K562 (cell line): ENCODE data around the gene LY6G6F. TPM values are rescaled to one million over a fixed set of nuclear protein-coding genes. Genes with fewer than 3 reads are reported as not detected.

Experiments used
- CEBPG ChIP-seq, 3 experiments: fragments of 200-800 bp in 1 of 3; sonication (Bioruptor generic) in 1 of 3; sonication (generic) in 1 of 3; formaldehyde crosslinking in 1 of 3; IDR thresholded peaks in 2 of 3; conservative IDR thresholded peaks in 1 of 3; 2 replicates each; pipeline versions ENCODE4 v1.6.1 to v1.8.0; 2016 to 2022; ENCODE audit warnings: missing compliant biosample characterization in 2 of 3, missing genetic modification characterization in 2 of 3, mild to moderate bottlenecking in 1 of 3, missing genetic modification reagents in 1 of 3
- CREBBP ChIP-seq: IDR thresholded peaks from one replicate; pipeline ENCODE4 v1.6.1; 2012; ENCODE audit warnings: low read depth, mild to moderate bottlenecking, control low read depth, inconsistent platforms, low read length
- PHB2 ChIP-seq: fragments of 450-650 bp; IDR thresholded peaks from 2 replicates; pipeline ENCODE4 v1.6.1; 2017; ENCODE audit warnings: low read depth
- PTBP1 ChIP-seq: fragments of 200-400 bp; formaldehyde crosslinking; IDR thresholded peaks from 2 replicates; pipeline ENCODE4 v1.6.1; 2017; ENCODE audit warnings: low read depth, low read length
- RBM15 ChIP-seq: fragments of 200-400 bp; formaldehyde crosslinking; IDR thresholded peaks from 2 replicates; pipeline ENCODE4 v1.6.1; 2018; ENCODE audit warnings: mild to moderate bottlenecking, low read length, moderate library complexity; ENCODE audit not compliant: insufficient read depth
- RUNX1 ChIP-seq: sonication (generic); IDR thresholded peaks from 2 replicates; pipeline ENCODE4 v1.6.1; 2016; ENCODE audit warnings: antibody characterized with exemption, low read depth
- TEAD1 ChIP-seq, 2 experiments: fragments of 450-650 bp in 1 of 2; sonication (generic) in 1 of 2; formaldehyde crosslinking; IDR thresholded peaks; 2 replicates each; pipeline versions ENCODE4 v1.4.0 to v1.8.0; 2020 to 2022; ENCODE audit warnings: mild to moderate bottlenecking in 2 of 2, missing genetic modification reagents in 1 of 2
- TRIM25 ChIP-seq: fragments of 450-650 bp; IDR thresholded peaks from 2 replicates; pipeline ENCODE4 v1.7.0; 2016; ENCODE audit warnings: borderline replicate concordance
- ZBED1 ChIP-seq: IDR thresholded peaks from 2 replicates; pipeline ENCODE4 v1.6.1; 2014
- ZNF121 ChIP-seq: sonication (generic); formaldehyde crosslinking; conservative IDR thresholded peaks from 2 replicates; pipeline ENCODE4 v1.8.0; 2022; ENCODE audit warnings: missing genetic modification reagents
- ZNF217 ChIP-seq: sonication (generic); formaldehyde crosslinking; IDR thresholded peaks from 2 replicates; pipeline ENCODE4 v1.8.0; 2022; ENCODE audit warnings: mild to moderate bottlenecking, missing genetic modification reagents
- ZNF398 ChIP-seq: fragments of 250-450 bp; sonication (Bioruptor Pico); IDR thresholded peaks from 2 replicates; pipeline ENCODE4 v1.8.0; 2021; ENCODE audit warnings: moderate library complexity, mild to moderate bottlenecking, inconsistent platforms
- ZNF449 ChIP-seq: fragments of 250-450 bp; sonication (Bioruptor Pico); IDR thresholded peaks from 2 replicates; pipeline ENCODE4 v1.8.0; 2022; ENCODE audit warnings: moderate library complexity, mild to moderate bottlenecking, inconsistent platforms
- polyA plus RNA-seq, 8 experiments: library from polyadenylated mRNA; depleted of rRNA in 4 of 8; stranded (reverse) in 5 of 8; unstranded in 3 of 8; fragments of >200 nt; fragmentation: Nextera tagmentation in 2 of 8; fragmentation: Illumina TruSeq in 1 of 8; extraction: Ambion mirVana in 2 of 8; extraction: Trizol in 1 of 8; gene quantifications; 2 replicates each; pipeline versions ENCODE4 v1.2.1 to v1.2.3, GENCODE V29; 2011 to 2014; ENCODE audit warnings: inconsistent platforms in 1 of 8, missing spikeins in 1 of 8
- total RNA-seq, 7 experiments: library from RNA; depleted of rRNA in 6 of 7; stranded (reverse); fragments of >200 nt in 6 of 7; fragmentation: Illumina TruSeq in 2 of 7; extraction: Trizol in 2 of 7; gene quantifications; 2 replicates each; pipeline versions ENCODE4 v1.2.1 to v1.2.3, GENCODE V29; 2011 to 2021; ENCODE audit warnings: low replicate concordance in 1 of 7
- TF ChIP-seq, protein P1 (sequence below): fragments of 250-450 bp; sonication (Bioruptor Pico); IDR thresholded peaks from 2 replicates; pipeline ENCODE4 v1.5.0; 2021; ENCODE audit warnings: mild to moderate bottlenecking, moderate library complexity
- TF ChIP-seq, protein P2 (sequence below): sonication (generic); formaldehyde crosslinking; IDR thresholded peaks from 2 replicates; pipeline ENCODE4 v1.8.1; 2022; ENCODE audit warnings: missing genetic modification reagents

Gene LY6G6F
- total and polyA plus RNA-seq, 9 of the 15 experiments (the other 6 are each of a cell fraction or from before 2014, with no cell fraction given), result 0.14 to 0.50 (median 0.28) TPM; not detected in 2

DNA sequence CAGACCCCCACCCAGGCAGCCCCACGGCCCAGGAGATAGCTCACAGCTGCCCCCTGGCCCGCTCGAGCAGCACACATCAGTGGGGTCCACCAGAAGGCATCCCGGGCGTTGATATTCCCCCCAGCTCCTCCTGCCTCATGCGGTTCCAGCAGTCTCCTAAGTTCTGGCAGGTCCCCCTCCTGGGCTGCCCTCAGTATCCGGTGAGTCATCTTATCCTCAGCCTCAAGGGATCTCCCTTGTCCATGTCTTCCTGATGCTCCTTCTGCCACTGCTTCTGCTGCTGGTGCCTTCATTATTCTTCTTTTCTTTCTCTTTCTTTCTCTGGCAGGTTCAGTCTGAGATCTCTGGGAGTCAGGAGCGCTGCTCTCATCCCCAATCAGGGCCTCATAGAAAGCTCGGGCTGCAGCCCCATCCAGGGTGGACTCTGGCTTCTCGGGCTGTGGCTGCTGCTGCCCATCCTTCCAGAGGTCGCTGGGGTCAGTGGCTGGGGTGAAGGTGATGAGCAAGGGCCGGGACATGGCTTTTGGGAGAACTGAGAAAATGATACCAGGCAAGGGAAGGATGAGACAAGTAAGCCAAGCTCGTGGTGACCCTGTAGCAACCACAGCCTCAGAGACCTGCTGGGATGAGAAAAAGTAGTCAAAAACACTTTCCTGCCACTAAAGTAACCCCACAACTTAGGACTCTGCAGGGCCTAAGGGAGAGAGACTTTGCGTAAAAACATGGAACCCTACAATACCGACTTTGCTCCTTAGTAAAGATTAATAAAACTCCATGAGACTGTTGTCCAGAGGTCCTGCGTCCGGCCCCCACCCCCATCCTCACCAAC lies 42.5 kb upstream of the LY6G6F start (continued):
- TF ChIP-seq, protein P1, sequence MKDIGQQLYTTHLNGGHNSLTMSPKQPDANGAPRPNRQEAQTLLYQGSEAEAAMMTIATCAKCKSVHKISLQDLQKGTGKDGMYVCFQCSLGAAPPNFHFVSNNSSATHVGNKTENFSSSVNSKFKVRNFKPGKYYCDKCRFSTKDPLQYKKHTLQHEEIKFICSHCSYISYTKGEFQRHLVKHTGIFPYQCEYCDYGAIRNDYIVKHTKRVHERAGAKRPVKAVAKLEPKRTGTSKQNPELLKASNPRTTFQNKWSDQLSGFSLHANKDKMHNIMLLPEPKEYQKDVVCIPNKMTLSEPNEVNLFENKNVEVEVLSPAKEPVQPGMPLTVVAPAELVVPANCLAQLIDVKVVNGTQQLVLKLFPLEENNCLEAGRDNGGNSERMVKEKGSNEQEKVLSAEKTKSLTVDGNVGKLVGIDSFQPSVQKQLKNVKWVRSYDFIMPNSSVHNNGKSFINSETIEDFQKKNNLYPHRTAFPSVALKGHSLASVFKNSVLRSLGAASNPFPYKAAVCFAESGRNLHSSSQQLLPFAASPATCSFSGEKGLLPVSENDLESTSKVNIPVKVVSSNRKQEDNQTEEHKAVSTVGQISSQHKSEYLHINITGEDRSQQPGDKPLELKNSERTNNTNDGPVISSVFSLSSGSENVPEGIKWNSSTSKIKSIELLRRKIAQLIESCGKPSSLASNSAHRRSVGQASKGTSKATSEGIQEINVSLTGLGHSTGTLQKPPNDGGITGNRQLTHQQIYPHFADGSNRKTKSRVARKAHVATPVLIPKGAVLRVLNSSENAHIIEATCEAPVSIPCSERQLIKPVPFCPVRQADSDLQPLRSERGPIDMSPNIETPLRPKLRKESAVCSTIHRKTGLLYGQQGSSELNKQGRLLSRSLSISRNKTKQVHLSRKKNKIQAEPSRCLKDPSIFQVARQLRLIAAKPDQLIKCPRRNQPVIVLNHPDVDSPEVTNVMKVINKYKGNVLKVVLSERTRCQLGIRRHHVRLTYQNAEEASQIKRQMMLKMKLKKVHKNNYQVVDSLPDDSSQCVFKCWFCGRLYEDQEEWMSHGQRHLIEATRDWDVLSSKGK (CRISPR knock-in tag), result no peak
- TF ChIP-seq CREBBP, result no peak
- no peak for TF ChIP-seq ZNF398
- no peak for TF ChIP-seq TRIM25
- no peak for TF ChIP-seq RBM15
- no peak for TF ChIP-seq ZNF449 (CRISPR knock-in tag)
- no peak for TF ChIP-seq PTBP1
- TF ChIP-seq ZNF121 (CRISPR knock-in tag), result no peak
- no peak for TF ChIP-seq ZBED1
- no peak for TF ChIP-seq ZNF217 (CRISPR knock-in tag)
- TF ChIP-seq, protein P2, sequence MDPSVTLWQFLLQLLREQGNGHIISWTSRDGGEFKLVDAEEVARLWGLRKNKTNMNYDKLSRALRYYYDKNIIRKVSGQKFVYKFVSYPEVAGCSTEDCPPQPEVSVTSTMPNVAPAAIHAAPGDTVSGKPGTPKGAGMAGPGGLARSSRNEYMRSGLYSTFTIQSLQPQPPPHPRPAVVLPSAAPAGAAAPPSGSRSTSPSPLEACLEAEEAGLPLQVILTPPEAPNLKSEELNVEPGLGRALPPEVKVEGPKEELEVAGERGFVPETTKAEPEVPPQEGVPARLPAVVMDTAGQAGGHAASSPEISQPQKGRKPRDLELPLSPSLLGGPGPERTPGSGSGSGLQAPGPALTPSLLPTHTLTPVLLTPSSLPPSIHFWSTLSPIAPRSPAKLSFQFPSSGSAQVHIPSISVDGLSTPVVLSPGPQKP (CRISPR knock-in tag), result no peak
- TF ChIP-seq CEBPG (CRISPR knock-in tag; IDR thresholded peaks at IDR 0.05), result no peak
- no peak for TF ChIP-seq CEBPG (tag; conservative IDR thresholded peaks at IDR 0.05 in 1 of 2, IDR thresholded peaks at IDR 0.05 in 1 of 2)
- no peak; a peak in 1 of 4 replicates for TF ChIP-seq TEAD1 (CRISPR knock-in tag; IDR thresholded peaks at IDR 0.05)
- TF ChIP-seq RUNX1, result no peak
- no peak; the same call in 1 of the 2 replicates for TF ChIP-seq PHB2
